Colonic mucosa (tissue), 4 donors: ENCODE measurements around the gene SREBF1. TPM values are rescaled to one million over a fixed set of nuclear protein-coding genes. Genes with fewer than 3 reads are reported as not detected.

Source experiments
- DNase-seq: peaks from one replicate; pipeline ENCODE4 v3.0.0-alpha.2; 2020
- H3K27ac ChIP-seq: fragments of 200-600 bp; one replicate; pipeline ENCODE4 v1.8.0; 2021
- H3K27me3 ChIP-seq: fragments of 200-600 bp; one replicate; pipeline ENCODE4 v1.8.0; 2021
- H3K36me3 ChIP-seq: fragments of 200-600 bp; one replicate; pipeline ENCODE4 v1.8.0; 2021
- H3K4me1 ChIP-seq: fragments of 200-600 bp; one replicate; pipeline ENCODE4 v1.8.0; 2021; ENCODE audit warnings: mild to moderate bottlenecking
- H3K4me3 ChIP-seq: fragments of 200-600 bp; one replicate; pipeline ENCODE4 v1.8.0; 2021
- H3K9ac ChIP-seq, 2 donors: one replicate each; pipeline ENCODE4 v1.7.0; 2013; ENCODE audit warnings: control low read depth in 2 of 2, low read depth in 2 of 2, low read length in 2 of 2
- H3K9me3 ChIP-seq: fragments of 200-600 bp; one replicate; pipeline ENCODE4 v1.8.0; 2021
- intact Hi-C: fragments of 100-400 bp; cut with DNase I; formaldehyde crosslinking; loops from one replicate; pipeline ENCODE4 v1.14.1; 2022
- total RNA-seq, 2 donors: library from RNA; stranded (reverse); fragmentation: NEBNext Ultra II Directional in 1 of 2; extraction: Animal tissue kit (Norgen Biotek cat#: 25700) in 1 of 2; gene quantifications; one replicate each; pipeline ENCODE4 v1.2.1, GENCODE V29; 2021
- TF ChIP-seq, protein P1 (sequence below): fragments of 200-600 bp; IDR thresholded peaks from one replicate; pipeline ENCODE4 v1.8.0; 2022; ENCODE audit warnings: antibody characterized with exemption, mild to moderate bottlenecking
- donor health status: healthy.
- donor health status: DM: no; HTN: no; CAD: no.
- donor health status: DM: no; HTN: no; CAD: no.

Gene SREBF1
- total RNA-seq, 2 donors from 2014 or later = 170 to 174 TPM

DNA sequence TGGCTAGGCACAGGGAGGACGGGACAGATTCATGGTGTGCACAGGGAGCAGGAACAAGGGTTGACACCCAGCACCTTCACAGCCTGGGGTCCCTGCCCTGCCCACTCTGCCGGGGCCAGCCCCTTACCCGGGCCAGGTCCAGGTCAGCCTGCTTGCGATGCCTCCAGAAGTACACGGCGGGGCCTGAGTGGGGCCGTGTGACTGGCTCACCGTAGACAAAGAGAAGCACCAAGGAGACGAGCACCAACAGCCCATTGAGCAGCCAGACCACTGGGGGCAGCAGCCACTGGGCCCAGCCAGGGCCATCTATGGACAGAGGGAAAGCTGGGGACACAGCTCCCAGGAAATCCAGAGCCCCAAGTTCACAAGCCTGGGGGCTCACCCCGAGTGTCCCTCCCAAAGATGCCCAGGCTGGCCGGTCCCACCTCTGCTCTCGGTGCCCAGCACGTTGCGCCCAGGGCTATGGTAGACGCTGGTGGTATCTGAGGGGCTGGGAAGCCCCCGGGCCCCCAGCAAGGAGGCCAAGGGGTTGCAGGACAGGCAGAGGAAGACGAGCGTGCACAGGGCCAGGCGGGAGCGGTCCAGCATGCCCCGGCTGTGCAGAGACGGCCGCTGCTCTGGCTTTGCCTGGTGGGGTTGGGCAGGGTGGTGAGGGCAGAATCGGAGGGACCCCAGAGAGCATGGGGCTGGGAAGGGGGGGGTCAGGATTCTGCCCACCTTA is 19.8 kb downstream of the SREBF1 start:
- Histone ChIP-seq H3K36me3 (peaks cover 44% of the 10 kb centered on the region), H3K4me1 (peaks cover 30% of the 10 kb centered on the region), H3K9me3 (no peaks in the 10 kb centered on the region), H3K27me3 (no peaks in the 10 kb centered on the region), H3K9ac (no peak overlapping the region), H3K27ac (no peak overlapping the region), H3K4me3 (no peak overlapping the region)
- DNase-seq = no peak
- TF ChIP-seq, protein P1, sequence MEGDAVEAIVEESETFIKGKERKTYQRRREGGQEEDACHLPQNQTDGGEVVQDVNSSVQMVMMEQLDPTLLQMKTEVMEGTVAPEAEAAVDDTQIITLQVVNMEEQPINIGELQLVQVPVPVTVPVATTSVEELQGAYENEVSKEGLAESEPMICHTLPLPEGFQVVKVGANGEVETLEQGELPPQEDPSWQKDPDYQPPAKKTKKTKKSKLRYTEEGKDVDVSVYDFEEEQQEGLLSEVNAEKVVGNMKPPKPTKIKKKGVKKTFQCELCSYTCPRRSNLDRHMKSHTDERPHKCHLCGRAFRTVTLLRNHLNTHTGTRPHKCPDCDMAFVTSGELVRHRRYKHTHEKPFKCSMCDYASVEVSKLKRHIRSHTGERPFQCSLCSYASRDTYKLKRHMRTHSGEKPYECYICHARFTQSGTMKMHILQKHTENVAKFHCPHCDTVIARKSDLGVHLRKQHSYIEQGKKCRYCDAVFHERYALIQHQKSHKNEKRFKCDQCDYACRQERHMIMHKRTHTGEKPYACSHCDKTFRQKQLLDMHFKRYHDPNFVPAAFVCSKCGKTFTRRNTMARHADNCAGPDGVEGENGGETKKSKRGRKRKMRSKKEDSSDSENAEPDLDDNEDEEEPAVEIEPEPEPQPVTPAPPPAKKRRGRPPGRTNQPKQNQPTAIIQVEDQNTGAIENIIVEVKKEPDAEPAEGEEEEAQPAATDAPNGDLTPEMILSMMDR = no peak
- intact Hi-C loops = no loop called here

DNA sequence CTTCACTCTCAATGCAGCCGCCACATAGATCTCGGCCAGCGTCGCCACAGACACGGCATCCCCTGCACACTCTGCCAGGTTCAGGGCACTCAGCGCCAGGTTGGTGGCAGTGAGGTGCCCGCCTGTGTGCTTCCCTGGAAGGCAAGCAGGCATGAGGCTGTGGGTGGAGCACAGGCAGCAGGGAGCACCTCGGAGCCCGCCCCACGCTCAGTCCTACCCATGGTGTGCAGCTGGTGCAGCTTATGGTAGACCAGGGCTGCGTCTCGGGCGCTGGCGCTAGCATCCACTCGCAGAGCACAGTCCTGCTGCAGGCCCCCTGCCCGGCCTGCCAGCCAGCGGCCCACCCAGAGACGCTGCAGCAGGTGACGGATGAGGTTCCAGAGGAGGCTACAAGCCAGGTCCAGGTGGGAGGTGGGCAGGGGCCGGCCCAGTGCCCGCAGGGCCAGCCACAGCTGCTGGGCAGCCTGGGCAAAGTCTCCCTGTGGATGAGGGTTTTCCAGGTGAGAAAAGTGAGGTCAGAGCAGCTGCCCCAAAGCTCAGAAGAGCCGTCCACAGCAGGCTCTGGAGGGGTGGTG is 20.5 kb downstream of the SREBF1 start:
- Histone ChIP-seq H3K36me3 (peaks cover 44% of the 10 kb centered on the region), H3K4me3 (no peak overlapping the region), H3K4me1 (peaks cover 26% of the 10 kb centered on the region), H3K27ac (no peak overlapping the region), H3K9me3 (no peaks in the 10 kb centered on the region), H3K9ac (no peak overlapping the region), H3K27me3 (no peaks in the 10 kb centered on the region)
- intact Hi-C loops = no loop called here
- TF ChIP-seq, protein P1 = no peak
- no peak for DNase-seq

DNA sequence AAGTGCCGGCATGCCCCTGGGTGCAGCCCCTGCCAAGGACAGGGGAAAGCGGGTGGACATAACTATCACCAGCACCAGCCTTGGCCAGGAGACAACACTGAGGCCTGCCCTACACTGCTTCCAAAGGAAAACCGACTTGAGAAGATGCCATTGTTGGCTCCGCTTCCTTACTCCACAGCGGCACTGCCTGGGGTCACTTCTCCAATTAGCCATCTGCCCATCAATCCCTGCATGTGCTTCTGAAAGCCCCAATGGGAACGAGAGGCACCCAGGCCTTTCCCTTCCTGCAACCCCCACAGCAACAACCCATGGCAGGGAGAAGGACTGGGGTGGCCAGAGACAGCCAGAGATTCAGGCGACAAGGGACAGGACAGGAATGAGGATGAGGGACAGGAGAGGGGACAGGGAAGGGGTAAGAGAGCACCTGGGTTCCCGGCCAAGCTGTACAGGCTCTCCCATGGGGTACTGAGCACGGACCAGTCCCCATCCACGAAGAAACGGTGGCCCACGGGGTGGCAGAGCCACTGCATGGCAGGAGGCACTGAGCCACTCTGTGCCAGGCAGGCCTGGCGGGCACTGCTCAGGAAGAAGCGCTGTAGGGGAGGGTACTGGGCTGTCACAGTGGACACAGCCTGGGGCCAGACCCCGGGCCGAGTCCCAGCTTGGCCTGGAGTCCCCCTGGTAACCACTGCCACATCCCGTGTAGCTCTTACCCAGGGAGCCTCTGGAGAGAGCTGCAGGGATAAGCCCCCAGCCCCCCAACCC is 21.2 kb downstream of the SREBF1 start:
- H3K4me3 ChIP-seq = no peak overlapping the region
- intact Hi-C loops = no loop called here
- TF ChIP-seq, protein P1 = no peak
- no peak overlapping the region for H3K27ac ChIP-seq
- peaks cover 44% of the 10 kb centered on the region for H3K36me3 ChIP-seq
- H3K9ac ChIP-seq = no peak overlapping the region
- peaks cover 22% of the 10 kb centered on the region for H3K4me1 ChIP-seq
- no peaks in the 10 kb centered on the region for H3K27me3 ChIP-seq
- no peak for DNase-seq
- H3K9me3 ChIP-seq = no peaks in the 10 kb centered on the region

DNA sequence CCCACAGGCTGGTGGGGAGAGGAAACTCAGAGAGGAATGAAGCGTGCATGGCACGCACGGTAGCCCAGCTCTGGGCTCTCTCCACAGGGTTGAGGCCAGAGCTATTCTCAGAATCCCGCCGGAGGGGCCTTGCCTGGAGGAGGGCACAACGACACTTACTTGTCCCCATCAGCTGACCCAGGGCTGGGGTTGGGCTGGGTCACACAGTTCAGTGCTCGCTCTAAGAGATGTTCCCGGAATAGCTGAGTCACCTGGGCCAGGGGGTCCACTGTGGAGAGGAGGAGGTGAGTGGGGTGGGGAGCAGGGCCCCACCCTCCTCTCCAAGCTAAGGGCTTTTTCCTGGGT is 21.8 kb downstream of the SREBF1 start:
- Histone ChIP-seq H3K27ac (no peak overlapping the region), H3K36me3 (peaks cover 44% of the 10 kb centered on the region), H3K9me3 (no peaks in the 10 kb centered on the region), H3K9ac (no peak overlapping the region), H3K4me1 (peaks cover 18% of the 10 kb centered on the region), H3K27me3 (no peaks in the 10 kb centered on the region), H3K4me3 (no peak overlapping the region)
- intact Hi-C loops = no loop called here
- TF ChIP-seq, protein P1 = no peak
- no peak for DNase-seq

DNA sequence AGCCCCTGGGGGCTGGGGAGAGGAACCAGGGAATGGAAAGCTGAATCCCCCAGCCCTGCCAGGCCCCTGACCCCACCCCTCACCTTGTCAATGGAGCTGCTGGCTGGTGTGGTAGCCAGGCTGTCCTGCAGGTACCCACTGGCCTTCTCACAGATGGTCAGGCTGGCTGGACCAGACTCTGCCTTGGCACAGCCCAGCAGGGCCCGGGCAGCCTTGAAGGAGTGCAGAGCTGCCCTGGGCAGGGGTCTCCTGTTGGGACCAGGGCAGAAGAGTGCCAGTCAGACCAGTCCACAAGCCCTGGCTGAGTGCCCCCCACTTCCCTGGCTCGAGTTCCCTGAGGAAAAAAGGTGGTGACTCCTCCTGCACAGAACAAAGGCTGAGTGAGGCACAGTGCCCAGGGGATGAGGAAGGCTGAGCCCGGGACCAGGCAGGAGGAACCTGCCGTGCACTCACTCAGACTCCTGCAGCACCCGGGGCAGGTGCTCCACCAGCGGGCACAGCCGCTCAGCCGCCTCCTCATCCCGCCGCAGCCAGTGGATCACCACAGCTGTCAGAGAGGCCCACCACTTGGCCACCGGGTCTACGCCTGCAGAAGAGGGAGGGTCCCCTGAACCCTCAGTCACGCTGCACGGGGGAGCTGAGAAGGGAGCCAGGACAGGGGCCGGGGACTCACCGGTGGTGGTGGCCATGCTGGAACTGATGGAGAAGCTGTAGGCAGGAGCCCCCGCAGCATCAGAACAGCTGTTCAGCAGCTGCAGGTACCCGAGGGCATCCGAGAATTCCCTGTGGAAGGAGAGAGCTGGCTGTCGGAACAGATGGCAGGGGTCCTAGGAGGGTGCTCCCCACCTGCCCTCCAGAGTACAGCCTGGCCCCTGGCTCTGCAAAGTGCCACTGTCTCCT is 22.4 kb downstream of the SREBF1 start:
- H3K36me3 ChIP-seq = peaks cover 44% of the 10 kb centered on the region
- no peak overlapping the region for H3K9ac ChIP-seq
- H3K4me3 ChIP-seq = no peak overlapping the region
- no peaks in the 10 kb centered on the region for H3K9me3 ChIP-seq
- no peak for DNase-seq
- peaks cover 12% of the 10 kb centered on the region for H3K4me1 ChIP-seq
- TF ChIP-seq, protein P1 = no peak
- intact Hi-C loops = no loop called here
- no peak overlapping the region for H3K27ac ChIP-seq
- no peaks in the 10 kb centered on the region for H3K27me3 ChIP-seq
